CD4-positive, alpha-beta memory T cell (primary cell): Measurements from ENCODE around the gene ENOX2. TPM values are rescaled to one million over a fixed set of nuclear protein-coding genes. Genes with fewer than 3 reads are reported as not detected.

ENCODE experiments used
- CTCF ChIA-PET: fragments of 350-600 bp; sonication (Branson Sonifier 250); formaldehyde crosslinking; loops from one replicate; lab custom pipeline; 2021; ENCODE audit warnings: inconsistent platforms; ENCODE audit not compliant: partially characterized antibody; lab: Charles Lee
- POLR2A ChIA-PET: fragments of 350-600 bp; sonication (Branson Sonifier 250); formaldehyde crosslinking; loops from one replicate; lab custom pipeline; 2021; ENCODE audit not compliant: partially characterized antibody; lab: Charles Lee
- DNase-seq, 5 donors: peaks; one replicate each; pipeline versions ENCODE4 v3.0.0 to v3.0.0-alpha.2; 2020 to 2022; ENCODE audit warnings: mixed read lengths in 1 of 5
- H3K27ac ChIP-seq: one replicate; pipeline ENCODE4 v1.7.0; 2013; ENCODE audit warnings: low read depth, low read length
- H3K27me3 ChIP-seq: 2 replicates; pipeline ENCODE4 v1.7.0; 2013; ENCODE audit warnings: mild to moderate bottlenecking, low read length, moderate library complexity; ENCODE audit not compliant: insufficient read depth
- H3K36me3 ChIP-seq: 2 replicates; pipeline ENCODE4 v1.7.0; 2013; ENCODE audit warnings: mild to moderate bottlenecking, low read length, moderate library complexity; ENCODE audit not compliant: insufficient read depth
- H3K4me1 ChIP-seq: 2 replicates; pipeline ENCODE4 v1.7.0; 2013; ENCODE audit warnings: mild to moderate bottlenecking, low read length, moderate library complexity; ENCODE audit not compliant: insufficient read depth
- H3K4me3 ChIP-seq, 2 donors: one replicate each; pipeline ENCODE4 v1.7.0; 2013; ENCODE audit warnings: low read length in 2 of 2, mild to moderate bottlenecking in 1 of 2
- H3K9me3 ChIP-seq, 2 donors: one replicate each; pipeline ENCODE4 v1.7.0; 2013; ENCODE audit warnings: low read length in 2 of 2, control low read depth in 1 of 2; ENCODE audit not compliant: control insufficient read depth in 1 of 2
- H3K27ac Mint-ChIP-seq, 7 donors: one replicate each; pipeline ENCODE4 v1.8.0; 2020 to 2021; ENCODE audit warnings: mixed read lengths in 7 of 7, mild to moderate bottlenecking in 6 of 7, inconsistent platforms in 3 of 7, moderate library complexity in 3 of 7
- H3K27me3 Mint-ChIP-seq, 2 donors: one replicate each; pipeline ENCODE4 v1.8.0; 2020 to 2021; ENCODE audit warnings: mixed read lengths in 2 of 2
- H3K36me3 Mint-ChIP-seq, 2 donors: one replicate each; pipeline ENCODE4 v1.8.0; 2020 to 2021; ENCODE audit warnings: mixed read lengths in 2 of 2, inconsistent platforms in 1 of 2, mild to moderate bottlenecking in 1 of 2
- H3K4me1 Mint-ChIP-seq, 4 donors: one replicate each; pipeline ENCODE4 v1.8.0; 2020 to 2021; ENCODE audit warnings: mixed read lengths in 4 of 4, mild to moderate bottlenecking in 1 of 4
- H3K4me3 Mint-ChIP-seq, 8 donors: one replicate each; pipeline ENCODE4 v1.8.0; 2020 to 2021; ENCODE audit warnings: mixed read lengths in 8 of 8, mild to moderate bottlenecking in 7 of 8, moderate library complexity in 6 of 8, inconsistent platforms in 3 of 8
- H3K9me3 Mint-ChIP-seq, 8 donors: one replicate each; pipeline ENCODE4 v1.8.0; 2020 to 2021; ENCODE audit warnings: mixed read lengths in 8 of 8, mild to moderate bottlenecking in 5 of 8, inconsistent platforms in 3 of 8, moderate library complexity in 1 of 8
- intact Hi-C: fragments of 100-400 bp; cut with micrococcal nuclease; formaldehyde crosslinking; loops from one replicate; pipeline ENCODE4 v1.15.1; 2023
- polyA plus RNA-seq, 2 donors: library from polyadenylated mRNA; unstranded; fragments of 300-500 nt; fragmentation: Illumina TruSeq; gene quantifications; one replicate each; pipeline ENCODE4 v1.2.3, GENCODE V29; 2021
- total RNA-seq, 2 experiments: library from RNA; stranded (reverse); gene quantifications; one replicate each; pipeline ENCODE4 v1.2.3, GENCODE V29; 2021

ENOX2 gene
- total and polyA plus RNA-seq, 4 experiments from 2014 or later: 13.6 to 19.3 (median 14.9) TPM

- CTCF ChIA-PET: no interaction called here
These were observed 6.1 kb downstream of the ENOX2 start for GRCh38 chrX:130896802-130897501.

GRCh38 chrX:130896026-130896425 is 7.0 kb downstream of the ENOX2 start:
- ChIA-PET CTCF (no interaction called here), POLR2A (no interaction called here)
- intact Hi-C loops: no loop called here
- peaks cover 0 to 3% (median 0%) of the 10 kb centered on the region in 8 donors for H3K9me3 Mint-ChIP-seq
- H3K4me3 Mint-ChIP-seq: no peak overlapping the region
- Histone ChIP-seq H3K27me3 (no peaks in the 10 kb centered on the region), H3K27ac (no peak overlapping the region), H3K9me3 (no peaks in the 10 kb centered on the region), H3K36me3 (no peaks in the 10 kb centered on the region), H3K4me3 (no peak overlapping the region), H3K4me1 (no peaks in the 10 kb centered on the region)
- peaks cover 0 to 2% (median 0%) of the 10 kb centered on the region in 4 donors for H3K4me1 Mint-ChIP-seq
- no peak for DNase-seq
- H3K36me3 Mint-ChIP-seq: peaks cover 3 to 10% of the 10 kb centered on the region in 2 donors
- H3K27ac Mint-ChIP-seq: no peak overlapping the region
- no peaks in the 10 kb centered on the region for H3K27me3 Mint-ChIP-seq

More at GRCh38 chrX:130896802-130897501, 6.1 kb downstream of the ENOX2 start:
- Histone ChIP-seq H3K27ac (no peak overlapping the region), H3K27me3 (no peaks in the 10 kb centered on the region), H3K9me3 (no peaks in the 10 kb centered on the region), H3K36me3 (no peaks in the 10 kb centered on the region), H3K4me1 (no peaks in the 10 kb centered on the region), H3K4me3 (no peak overlapping the region)
- Mint-ChIP-seq H3K4me3 (no peak overlapping the region), H3K27me3 (no peaks in the 10 kb centered on the region), H3K27ac (no peak overlapping the region), H3K4me1 (peaks cover 0 to 5% (median 3%) of the 10 kb centered on the region in 4 donors), H3K36me3 (peaks cover 3 to 10% of the 10 kb centered on the region in 2 donors), H3K9me3 (peaks cover 0 to 3% (median 0%) of the 10 kb centered on the region in 8 donors)
- intact Hi-C loops: no loop called here
- POLR2A ChIA-PET: no interaction called here
- DNase-seq: no peak

GRCh38 chrX:130895299-130895698 is 7.7 kb downstream of the ENOX2 start:
- ChIA-PET CTCF (no interaction called here), POLR2A (no interaction called here)
- Histone ChIP-seq H3K4me3 (no peak overlapping the region), H3K9me3 (no peaks in the 10 kb centered on the region), H3K36me3 (no peaks in the 10 kb centered on the region), H3K27ac (no peak overlapping the region), H3K4me1 (no peaks in the 10 kb centered on the region), H3K27me3 (no peaks in the 10 kb centered on the region)
- peaks cover 3 to 10% of the 10 kb centered on the region in 2 donors for H3K36me3 Mint-ChIP-seq
- no peak overlapping the region for H3K4me3 Mint-ChIP-seq
- intact Hi-C loops: no loop called here
- H3K9me3 Mint-ChIP-seq: peaks cover 0 to 1% (median 0%) of the 10 kb centered on the region in 8 donors
- peaks cover 0 to 4% (median 1%) of the 10 kb centered on the region in 4 donors for H3K4me1 Mint-ChIP-seq
- no peaks in the 10 kb centered on the region for H3K27me3 Mint-ChIP-seq
- no peak for DNase-seq
- no peak overlapping the region for H3K27ac Mint-ChIP-seq

GRCh38 chrX:130893356-130894085 is 9.5 kb downstream of the ENOX2 start:
- POLR2A ChIA-PET: no interaction called here
- H3K4me3 ChIP-seq: no peak overlapping the region
- CTCF ChIA-PET: no interaction called here

GRCh38 chrX:130887376-130887775 is 15.6 kb downstream of the ENOX2 start:
- H3K4me1 Mint-ChIP-seq: peaks cover 7 to 21% (median 14%) of the 10 kb centered on the region in 4 donors
- H3K27ac Mint-ChIP-seq: no peak overlapping the region
- DNase-seq: no peak
- Histone ChIP-seq H3K4me3 (no peak overlapping the region), H3K27ac (no peak overlapping the region), H3K4me1 (peaks cover 8% of the 10 kb centered on the region), H3K36me3 (no peaks in the 10 kb centered on the region), H3K27me3 (no peaks in the 10 kb centered on the region), H3K9me3 (no peaks in the 10 kb centered on the region)
- ChIA-PET CTCF (no interaction called here), POLR2A (no interaction called here)
- no peaks in the 10 kb centered on the region for H3K9me3 Mint-ChIP-seq
- H3K36me3 Mint-ChIP-seq: no peaks in the 10 kb centered on the region
- intact Hi-C loops: no loop called here
- H3K4me3 Mint-ChIP-seq: no peak overlapping the region
- H3K27me3 Mint-ChIP-seq: no peaks in the 10 kb centered on the region

More at GRCh38 chrX:130893356-130894085, 9.5 kb downstream of the ENOX2 start:
- Histone ChIP-seq H3K9me3 (no peaks in the 10 kb centered on the region), H3K4me1 (no peaks in the 10 kb centered on the region), H3K27me3 (no peaks in the 10 kb centered on the region), H3K36me3 (no peaks in the 10 kb centered on the region), H3K27ac (no peak overlapping the region)
- intact Hi-C loops: no loop called here
- no peak overlapping the region for H3K27ac Mint-ChIP-seq
- H3K9me3 Mint-ChIP-seq: peaks cover 0 to 1% (median 0%) of the 10 kb centered on the region in 8 donors
- H3K4me3 Mint-ChIP-seq: no peak overlapping the region
- H3K4me1 Mint-ChIP-seq: peaks cover 0 to 9% (median 5%) of the 10 kb centered on the region in 4 donors
- H3K27me3 Mint-ChIP-seq: no peaks in the 10 kb centered on the region
- H3K36me3 Mint-ChIP-seq: peaks cover 3 to 4% of the 10 kb centered on the region in 2 donors
- DNase-seq: no peak

- intact Hi-C loops: no loop called here
- CTCF ChIA-PET: interaction anchor here (1.4 kb wide), 1 partner anchor 346 kb away, joined by 4 read pairs; no protein-coding TSS in a partner anchor
- no peak overlapping the region for H3K4me3 ChIP-seq
These were observed 17.0 kb downstream of the ENOX2 start for GRCh38 chrX:130885996-130886395.

GRCh38 chrX:130885508-130885907 is 17.5 kb downstream of the ENOX2 start:
- ChIA-PET CTCF (interaction anchor here (1.4 kb wide), 1 partner anchor 346 kb away, joined by 4 read pairs; no protein-coding TSS in a partner anchor), POLR2A (no interaction called here)
- H3K27me3 ChIP-seq: no peaks in the 10 kb centered on the region
- Mint-ChIP-seq H3K27me3 (no peaks in the 10 kb centered on the region), H3K9me3 (no peaks in the 10 kb centered on the region), H3K4me3 (peak overlapping the region in 5 of 8 donors; percentile 43 to 75 (median 72)), H3K27ac (no peak overlapping the region), H3K4me1 (peaks cover 7 to 21% (median 14%) of the 10 kb centered on the region in 4 donors), H3K36me3 (no peaks in the 10 kb centered on the region)
- H3K27ac ChIP-seq: no peak overlapping the region
- peaks cover 8% of the 10 kb centered on the region for H3K4me1 ChIP-seq
- no peaks in the 10 kb centered on the region for H3K36me3 ChIP-seq
- intact Hi-C loops: no loop called here
- no peak overlapping the region for H3K4me3 ChIP-seq
- H3K9me3 ChIP-seq: no peaks in the 10 kb centered on the region
- DNase-seq: no peak

More at GRCh38 chrX:130885996-130886395, 17.0 kb downstream of the ENOX2 start:
- H3K27ac ChIP-seq: no peak overlapping the region
- H3K27me3 ChIP-seq: no peaks in the 10 kb centered on the region
- Mint-ChIP-seq H3K36me3 (no peaks in the 10 kb centered on the region), H3K4me3 (peak overlapping the region; percentile 36 to 79 (median 69)), H3K27ac (peak overlapping the region in 4 of 7 donors; percentile 7 to 63 (median 47)), H3K9me3 (no peaks in the 10 kb centered on the region), H3K4me1 (peaks cover 7 to 21% (median 14%) of the 10 kb centered on the region in 4 donors), H3K27me3 (no peaks in the 10 kb centered on the region)
- no peaks in the 10 kb centered on the region for H3K9me3 ChIP-seq
- H3K36me3 ChIP-seq: no peaks in the 10 kb centered on the region
- POLR2A ChIA-PET: no interaction called here
- peaks cover 8% of the 10 kb centered on the region for H3K4me1 ChIP-seq
- DNase-seq: no peak
